T-helper 1 cell treated with Interleukin-12 subunit alpha and Interleukin-12 subunit beta and Interleukin-4 antibody, amounts not matched to agents 30 μg/mL and 1 μg/mL, for 36 hours (primary cell): ENCODE data around the gene ADAMTS15.

Experiments used
- H3K27ac Mint-ChIP-seq: one replicate; pipeline ENCODE4 v1.8.0; 2021; ENCODE audit warnings: mild to moderate bottlenecking, mixed read lengths
- H3K27me3 Mint-ChIP-seq: one replicate; pipeline ENCODE4 v1.8.0; 2021; ENCODE audit warnings: low read depth, mixed read lengths
- H3K36me3 Mint-ChIP-seq: one replicate; pipeline ENCODE4 v1.8.0; 2021; ENCODE audit warnings: low read depth, mixed read lengths
- H3K4me1 Mint-ChIP-seq: one replicate; pipeline ENCODE4 v1.8.0; 2021; ENCODE audit warnings: low read depth, mixed read lengths
- H3K4me3 Mint-ChIP-seq: one replicate; pipeline ENCODE4 v1.8.0; 2021; ENCODE audit warnings: mild to moderate bottlenecking, moderate library complexity, mixed read lengths
- H3K9me3 Mint-ChIP-seq: one replicate; pipeline ENCODE4 v1.8.0; 2021; ENCODE audit warnings: mixed read lengths

ADAMTS15 gene

DNA sequence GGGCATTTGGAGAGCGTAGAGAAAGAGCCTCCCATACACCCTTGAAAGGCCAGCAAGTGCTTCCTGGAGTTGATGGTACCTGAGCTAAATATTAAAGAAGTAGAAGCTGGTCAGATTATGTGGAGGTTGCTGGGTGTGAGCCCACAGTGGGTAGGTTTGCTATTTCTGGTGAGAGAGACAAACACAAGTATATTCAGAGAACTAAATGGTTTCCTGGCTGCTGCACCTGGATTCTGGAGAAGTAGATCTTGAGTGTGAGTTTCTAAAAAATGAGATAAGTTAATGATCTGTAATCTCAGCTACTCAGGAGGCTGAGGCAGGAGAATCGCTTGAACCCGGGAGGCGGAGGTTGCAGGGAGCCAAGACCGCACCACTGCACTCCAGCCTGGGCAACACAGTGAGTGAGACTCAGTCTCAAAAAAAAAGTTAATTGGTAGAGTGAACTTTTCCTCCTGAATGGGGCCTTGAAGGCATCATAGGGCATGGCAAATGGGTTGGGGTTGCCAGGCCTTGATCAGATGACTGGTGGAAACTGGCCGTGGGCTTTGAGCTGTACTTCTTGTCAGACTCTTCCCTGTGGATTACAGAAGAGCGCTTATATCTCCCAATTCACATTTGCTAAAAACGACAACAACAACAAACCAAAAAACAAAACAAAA lies 75.8 kb downstream of the ADAMTS15 start:
- Mint-ChIP-seq H3K27ac (no peak overlapping the region), H3K4me3 (no peak overlapping the region), H3K36me3 (no peaks in the 10 kb centered on the region), H3K27me3 (no peaks in the 10 kb centered on the region), H3K4me1 (no peaks in the 10 kb centered on the region), H3K9me3 (no peaks in the 10 kb centered on the region)

DNA sequence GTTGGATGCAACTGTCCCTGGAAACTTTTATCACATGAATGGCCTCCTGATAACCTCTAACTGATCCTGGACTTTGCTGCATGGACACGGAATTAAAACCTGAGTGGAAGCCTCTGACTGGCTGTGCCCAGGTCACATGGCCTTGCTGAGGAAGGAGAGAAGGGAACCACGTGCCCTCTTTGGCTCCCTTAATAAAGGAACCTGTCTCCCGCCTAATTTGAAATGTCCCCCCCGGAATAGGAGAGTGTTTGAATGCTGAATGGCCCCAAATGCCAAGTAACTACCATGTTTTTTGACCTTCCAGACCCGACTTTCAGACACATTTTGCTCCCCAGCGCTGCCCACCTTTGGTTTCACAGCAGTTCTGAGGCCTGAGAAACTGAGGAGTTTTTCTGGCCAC lies 76.9 kb downstream of the ADAMTS15 start:
- no peaks in the 10 kb centered on the region for H3K4me1 Mint-ChIP-seq
- no peaks in the 10 kb centered on the region for H3K36me3 Mint-ChIP-seq
- H3K4me3 Mint-ChIP-seq, result no peak overlapping the region
- no peaks in the 10 kb centered on the region for H3K9me3 Mint-ChIP-seq
- no peak overlapping the region for H3K27ac Mint-ChIP-seq
- H3K27me3 Mint-ChIP-seq, result no peaks in the 10 kb centered on the region
